Measurements from ENCODE around the gene STKLD1. TPM values are rescaled to one million over a fixed set of nuclear protein-coding genes. Genes with fewer than 3 reads are reported as not detected.

Gene STKLD1
- total RNA-seq, 2 donors from 2014 or later = not detected

DNA sequence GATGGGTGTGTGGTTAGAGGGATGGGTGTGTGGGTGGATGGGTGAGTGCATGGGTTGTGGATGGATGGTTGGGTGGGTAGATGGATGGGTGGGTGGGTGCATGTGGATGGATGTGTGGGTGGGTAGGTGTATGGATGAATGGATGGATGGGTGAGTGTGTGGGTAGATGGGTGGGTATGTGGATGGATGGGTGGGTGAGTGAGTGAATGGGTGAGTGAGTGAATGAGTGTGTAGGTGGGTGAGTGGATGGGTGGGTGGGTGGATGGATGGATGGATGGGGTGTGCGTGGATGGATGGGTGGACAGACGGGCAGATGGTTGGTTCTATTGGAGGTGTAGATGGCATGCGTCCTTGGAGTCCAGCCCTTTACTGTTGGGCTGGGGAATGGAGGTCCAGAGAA lies 17.2 kb downstream of the STKLD1 start:
- intact Hi-C loops (cut with DNase I) = no loop called here
- ATAC-seq (no peak), DNase-seq (no peak)
- Histone ChIP-seq H3K4me1 (no peaks in the 10 kb centered on the region), H3K27me3 (peaks cover 0 to 9% of the 10 kb centered on the region in 2 donors), H3K36me3 (replicated peaks in 1 of 2; ENCODE audit: insufficient read depth in 1 of 2, low read depth in 2 of 2) (no peaks in the 10 kb centered on the region), H3K9me3 (no peaks in the 10 kb centered on the region), H3K4me3 (no peak overlapping the region), H3K27ac (no peak overlapping the region)
- 77 to 81% methylated on average over 3 of the region's 3 CpGs for WGBS, 2 donors
- TF ChIP-seq, protein P1, sequence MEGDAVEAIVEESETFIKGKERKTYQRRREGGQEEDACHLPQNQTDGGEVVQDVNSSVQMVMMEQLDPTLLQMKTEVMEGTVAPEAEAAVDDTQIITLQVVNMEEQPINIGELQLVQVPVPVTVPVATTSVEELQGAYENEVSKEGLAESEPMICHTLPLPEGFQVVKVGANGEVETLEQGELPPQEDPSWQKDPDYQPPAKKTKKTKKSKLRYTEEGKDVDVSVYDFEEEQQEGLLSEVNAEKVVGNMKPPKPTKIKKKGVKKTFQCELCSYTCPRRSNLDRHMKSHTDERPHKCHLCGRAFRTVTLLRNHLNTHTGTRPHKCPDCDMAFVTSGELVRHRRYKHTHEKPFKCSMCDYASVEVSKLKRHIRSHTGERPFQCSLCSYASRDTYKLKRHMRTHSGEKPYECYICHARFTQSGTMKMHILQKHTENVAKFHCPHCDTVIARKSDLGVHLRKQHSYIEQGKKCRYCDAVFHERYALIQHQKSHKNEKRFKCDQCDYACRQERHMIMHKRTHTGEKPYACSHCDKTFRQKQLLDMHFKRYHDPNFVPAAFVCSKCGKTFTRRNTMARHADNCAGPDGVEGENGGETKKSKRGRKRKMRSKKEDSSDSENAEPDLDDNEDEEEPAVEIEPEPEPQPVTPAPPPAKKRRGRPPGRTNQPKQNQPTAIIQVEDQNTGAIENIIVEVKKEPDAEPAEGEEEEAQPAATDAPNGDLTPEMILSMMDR (IDR thresholded peaks at IDR 0.05) = no peak
- TF ChIP-seq POLR2A (IDR thresholded peaks at IDR 0.05) = no peak

DNA sequence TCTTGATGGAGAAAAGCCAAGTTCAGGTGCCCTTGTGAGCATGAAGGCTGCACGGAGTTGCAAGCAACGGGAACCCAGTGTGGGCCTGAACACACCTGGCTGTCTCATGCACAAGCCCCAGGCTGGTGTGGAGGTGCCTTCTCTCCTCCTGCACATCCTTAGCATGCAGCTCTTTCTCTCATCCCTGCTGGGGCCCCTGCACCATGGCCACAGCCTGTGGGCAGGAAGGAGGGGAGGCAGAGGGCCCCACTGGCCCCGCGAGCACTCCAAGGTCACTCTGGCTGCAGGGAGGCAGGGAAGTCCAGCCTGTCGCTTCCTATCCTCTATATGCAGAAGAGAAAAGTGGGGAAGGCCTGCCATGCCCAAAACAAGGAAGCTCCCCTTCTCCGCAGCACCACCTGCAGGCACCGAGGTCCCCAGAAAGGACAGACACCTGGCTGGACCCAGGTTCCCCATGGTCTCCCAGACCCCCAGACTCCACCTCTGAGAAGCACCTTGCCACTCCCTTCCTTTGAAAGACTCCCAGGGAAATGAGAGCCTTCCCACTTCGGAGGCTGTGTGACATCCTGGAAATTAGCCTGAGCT lies 18.6 kb downstream of the STKLD1 start:
- Histone ChIP-seq H3K27me3 (peaks cover 0 to 9% of the 10 kb centered on the region in 2 donors), H3K36me3 (replicated peaks in 1 of 2; ENCODE audit: insufficient read depth in 1 of 2, low read depth in 2 of 2) (no peaks in the 10 kb centered on the region), H3K9me3 (no peaks in the 10 kb centered on the region), H3K27ac (no peak overlapping the region), H3K4me1 (no peaks in the 10 kb centered on the region), H3K4me3 (no peak overlapping the region)
- intact Hi-C loops (cut with DNase I) = no loop called here
- DNase-seq = no peak
- 15 to 17% methylated on average over 5 to 8 of the region's 8 CpGs for WGBS, 2 donors
- ATAC-seq = no peak
- TF ChIP-seq POLR2A (IDR thresholded peaks at IDR 0.05) = no peak
- TF ChIP-seq, protein P1 (IDR thresholded peaks at IDR 0.05) = no peak

DNA sequence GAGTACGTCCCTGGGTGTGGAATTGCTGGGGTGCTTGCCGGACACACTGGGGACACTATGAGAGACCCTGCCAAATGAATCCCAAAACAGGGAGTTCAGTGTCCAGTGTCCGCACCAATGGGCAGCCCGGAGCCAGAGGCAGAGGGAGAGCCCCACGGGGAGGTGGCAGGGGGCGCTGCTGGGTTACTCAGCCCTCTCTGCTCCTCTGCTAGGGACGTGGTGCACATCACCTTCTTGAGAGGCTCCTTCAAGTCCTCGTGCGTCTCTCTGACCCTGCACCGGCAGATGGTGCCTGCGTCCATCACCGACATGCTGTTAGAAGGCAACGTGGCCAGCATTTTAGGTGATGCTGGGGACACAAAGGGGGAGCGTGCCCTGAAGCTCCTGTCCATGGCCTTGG lies 20.8 kb downstream of the STKLD1 start:
- Histone ChIP-seq H3K27me3 (peaks cover 0 to 9% of the 10 kb centered on the region in 2 donors), H3K4me1 (no peaks in the 10 kb centered on the region), H3K27ac (no peak overlapping the region), H3K4me3 (no peak overlapping the region), H3K36me3 (replicated peaks in 1 of 2; ENCODE audit: insufficient read depth in 1 of 2, low read depth in 2 of 2) (no peaks in the 10 kb centered on the region), H3K9me3 (no peaks in the 10 kb centered on the region)
- TF ChIP-seq POLR2A (IDR thresholded peaks at IDR 0.05) = no peak
- TF ChIP-seq, protein P1 (IDR thresholded peaks at IDR 0.05) = no peak
- intact Hi-C loops (cut with DNase I) = no loop called here
- 25 to 26% methylated on average over 10 to 14 of the region's 14 CpGs for WGBS, 2 donors
- ATAC-seq = no peak
- peak in 1 of 4 donors; percentile 34 for DNase-seq

DNA sequence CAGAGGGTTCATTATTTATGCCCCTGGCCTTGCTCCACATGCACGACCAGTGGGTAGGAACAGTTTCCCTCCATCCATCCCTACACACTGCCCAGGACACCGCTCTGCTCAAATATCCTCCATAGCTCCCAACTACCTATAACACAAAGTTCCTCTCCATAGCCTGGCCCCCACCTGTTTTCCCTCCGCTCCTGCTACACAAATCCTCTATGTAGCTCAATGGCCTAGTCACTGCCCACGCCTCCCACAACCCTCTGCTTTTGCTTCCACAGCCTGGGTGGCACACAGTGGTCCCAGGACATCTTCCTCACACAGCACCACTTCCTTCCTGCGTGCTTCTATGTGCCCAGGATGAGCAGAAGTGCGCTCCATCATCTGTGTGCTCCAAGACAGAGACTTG lies 21.2 kb downstream of the STKLD1 start:
- Histone ChIP-seq H3K27me3 (peaks cover 0 to 9% of the 10 kb centered on the region in 2 donors), H3K27ac (no peak overlapping the region), H3K36me3 (replicated peaks in 1 of 2; ENCODE audit: insufficient read depth in 1 of 2, low read depth in 2 of 2) (no peaks in the 10 kb centered on the region), H3K4me1 (no peaks in the 10 kb centered on the region), H3K4me3 (no peak overlapping the region), H3K9me3 (no peaks in the 10 kb centered on the region)
- intact Hi-C loops (cut with DNase I) = no loop called here
- WGBS, 2 donors = 69% methylated on average over 6 of the region's 6 CpGs
- TF ChIP-seq, protein P1 (IDR thresholded peaks at IDR 0.05) = no peak
- TF ChIP-seq POLR2A (IDR thresholded peaks at IDR 0.05) = no peak
- DNase-seq = no peak
- ATAC-seq = no peak

DNA sequence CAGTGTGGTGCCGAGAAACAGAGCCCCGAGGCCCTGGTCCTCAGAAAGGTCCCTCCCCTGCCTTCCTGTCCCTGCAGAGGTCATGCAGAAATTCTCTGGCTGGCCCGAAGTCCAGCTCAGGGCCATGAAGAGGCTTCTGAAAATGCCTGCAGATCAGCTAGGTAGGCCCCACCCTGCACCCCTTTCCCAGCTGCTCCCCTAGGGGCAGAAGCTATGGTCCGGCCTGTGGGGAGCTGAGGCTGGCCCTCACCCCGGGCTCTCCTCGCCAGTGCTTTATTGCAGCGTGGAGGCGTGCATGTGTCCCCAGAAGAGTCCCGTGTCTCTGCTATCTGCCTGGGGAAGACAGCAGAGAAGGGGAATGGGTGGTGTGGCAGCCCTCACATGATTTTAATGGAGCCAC lies 21.7 kb downstream of the STKLD1 start:
- peaks cover 0 to 9% of the 10 kb centered on the region in 2 donors for H3K27me3 ChIP-seq
- H3K36me3 ChIP-seq (replicated peaks in 1 of 2; ENCODE audit: insufficient read depth in 1 of 2, low read depth in 2 of 2) = no peaks in the 10 kb centered on the region
- ATAC-seq (no peak), DNase-seq (no peak)
- no peaks in the 10 kb centered on the region for H3K4me1 ChIP-seq
- no peaks in the 10 kb centered on the region for H3K9me3 ChIP-seq
- no peak overlapping the region for H3K4me3 ChIP-seq
- TF ChIP-seq POLR2A (IDR thresholded peaks at IDR 0.05) = no peak
- TF ChIP-seq, protein P1 (IDR thresholded peaks at IDR 0.05) = no peak
- 55% methylated on average over 8 of the region's 9 CpGs; no CpG with 5 or more reads in 1 of the 2 donors for WGBS, 2 donors
- H3K27ac ChIP-seq = no peak overlapping the region
- intact Hi-C loops (cut with DNase I) = no loop called here

All from body of pancreas (tissue), 4 donors.